ENCODE data around the gene BCL6B. TPM values are rescaled to one million over a fixed set of nuclear protein-coding genes. Genes with fewer than 3 reads are reported as not detected.

Gene BCL6B
- total RNA-seq, 1 experiment from 2014 or later = 0.18 TPM

DNA sequence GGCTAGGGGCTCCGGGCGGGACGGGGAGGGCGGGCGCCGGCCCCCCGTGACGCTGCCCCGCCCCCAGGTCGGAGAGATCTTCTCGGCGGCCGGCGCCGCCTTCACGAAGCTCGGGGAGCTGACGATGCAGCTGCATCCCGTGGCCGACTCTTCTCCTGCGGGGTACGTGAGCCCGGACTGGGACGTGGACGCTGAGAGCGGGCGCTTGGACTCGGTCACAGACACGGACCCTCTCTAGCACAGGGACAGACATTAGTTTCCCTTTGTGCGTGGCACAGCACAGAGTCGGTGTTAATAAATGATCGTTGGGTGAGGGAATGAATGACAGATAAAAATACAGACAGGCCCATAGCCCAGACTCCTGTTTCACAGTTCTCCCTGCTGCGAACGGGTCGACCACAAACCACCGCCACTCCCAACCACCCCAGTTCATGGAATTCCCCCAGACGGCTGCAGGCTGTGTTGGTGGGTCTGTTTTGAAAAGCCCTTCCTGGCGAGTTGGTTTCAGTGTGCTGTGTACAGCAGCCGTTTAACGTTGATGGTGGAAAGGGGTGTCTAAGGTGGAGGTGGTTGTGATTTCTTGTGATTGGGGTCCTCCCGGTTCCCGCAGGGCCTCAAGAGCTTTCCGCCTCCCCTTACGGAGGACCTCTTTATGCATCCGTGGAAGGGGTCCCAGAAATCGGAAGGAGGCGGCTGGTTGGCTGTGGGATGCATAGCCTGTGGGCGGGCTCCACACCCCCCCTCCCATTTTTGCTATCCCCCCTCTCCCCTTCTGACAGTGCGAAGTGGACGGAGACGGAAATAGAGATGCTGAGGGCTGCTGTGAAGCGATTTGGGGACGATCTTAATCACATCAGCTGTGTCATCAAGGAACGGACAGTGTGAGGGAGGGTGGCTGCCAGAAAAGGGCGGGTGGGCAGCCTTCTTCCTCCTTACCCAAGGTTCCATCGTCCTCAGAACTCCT lies 7.6 kb upstream of the BCL6B start:
- no peaks in the 10 kb centered on the region for H3K9me3 ChIP-seq (ENCODE audit: control insufficient read depth, insufficient read depth, low read depth, low read length)
- no TSS peak for BruUV-seq (replicated peaks)
- H3K4me1 ChIP-seq (ENCODE audit: control insufficient read depth, insufficient read depth, low read length) = peaks cover 20% of the 10 kb centered on the region
- intact Hi-C loops (cut with micrococcal nuclease; ENCODE audit: unreplicated experiment) = no loop called here
- H3K27me3 ChIP-seq (ENCODE audit: control insufficient read depth, insufficient read depth, low read length) = no peaks in the 10 kb centered on the region
- H3K4me3 ChIP-seq (ENCODE audit: low read depth in 2 of 2, low read length in 2 of 2) = peak overlapping the region; percentile 98 to 99
- ChIA-PET CTCF (interaction anchor here (1.5 kb wide), 1 partner anchor 101 kb away, joined by 3 read pairs; no protein-coding TSS in a partner anchor), POLR2A (no interaction called here)
- DNase-seq (ENCODE audit: low read depth, low spot score) = no peak
- TF ChIP-seq, protein P1, sequence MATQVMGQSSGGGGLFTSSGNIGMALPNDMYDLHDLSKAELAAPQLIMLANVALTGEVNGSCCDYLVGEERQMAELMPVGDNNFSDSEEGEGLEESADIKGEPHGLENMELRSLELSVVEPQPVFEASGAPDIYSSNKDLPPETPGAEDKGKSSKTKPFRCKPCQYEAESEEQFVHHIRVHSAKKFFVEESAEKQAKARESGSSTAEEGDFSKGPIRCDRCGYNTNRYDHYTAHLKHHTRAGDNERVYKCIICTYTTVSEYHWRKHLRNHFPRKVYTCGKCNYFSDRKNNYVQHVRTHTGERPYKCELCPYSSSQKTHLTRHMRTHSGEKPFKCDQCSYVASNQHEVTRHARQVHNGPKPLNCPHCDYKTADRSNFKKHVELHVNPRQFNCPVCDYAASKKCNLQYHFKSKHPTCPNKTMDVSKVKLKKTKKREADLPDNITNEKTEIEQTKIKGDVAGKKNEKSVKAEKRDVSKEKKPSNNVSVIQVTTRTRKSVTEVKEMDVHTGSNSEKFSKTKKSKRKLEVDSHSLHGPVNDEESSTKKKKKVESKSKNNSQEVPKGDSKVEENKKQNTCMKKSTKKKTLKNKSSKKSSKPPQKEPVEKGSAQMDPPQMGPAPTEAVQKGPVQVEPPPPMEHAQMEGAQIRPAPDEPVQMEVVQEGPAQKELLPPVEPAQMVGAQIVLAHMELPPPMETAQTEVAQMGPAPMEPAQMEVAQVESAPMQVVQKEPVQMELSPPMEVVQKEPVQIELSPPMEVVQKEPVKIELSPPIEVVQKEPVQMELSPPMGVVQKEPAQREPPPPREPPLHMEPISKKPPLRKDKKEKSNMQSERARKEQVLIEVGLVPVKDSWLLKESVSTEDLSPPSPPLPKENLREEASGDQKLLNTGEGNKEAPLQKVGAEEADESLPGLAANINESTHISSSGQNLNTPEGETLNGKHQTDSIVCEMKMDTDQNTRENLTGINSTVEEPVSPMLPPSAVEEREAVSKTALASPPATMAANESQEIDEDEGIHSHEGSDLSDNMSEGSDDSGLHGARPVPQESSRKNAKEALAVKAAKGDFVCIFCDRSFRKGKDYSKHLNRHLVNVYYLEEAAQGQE (IDR thresholded peaks at IDR 0.05; ENCODE audit: insufficient read depth in 1 of 2, low read depth in 2 of 2, low read length in 1 of 2) = no peak
- TF ChIP-seq SIN3A (IDR thresholded peaks at IDR 0.05; ENCODE audit: borderline replicate concordance, insufficient read depth, low read depth, low read length) (no peak), TCF7L2 (IDR thresholded peaks at IDR 0.05; ENCODE audit: low read depth, low read length) (no peak), POLR2AphosphoS5 (IDR thresholded peaks at IDR 0.05; ENCODE audit: low read depth, low read length) (no peak)
- TF ChIP-seq, protein P2, sequence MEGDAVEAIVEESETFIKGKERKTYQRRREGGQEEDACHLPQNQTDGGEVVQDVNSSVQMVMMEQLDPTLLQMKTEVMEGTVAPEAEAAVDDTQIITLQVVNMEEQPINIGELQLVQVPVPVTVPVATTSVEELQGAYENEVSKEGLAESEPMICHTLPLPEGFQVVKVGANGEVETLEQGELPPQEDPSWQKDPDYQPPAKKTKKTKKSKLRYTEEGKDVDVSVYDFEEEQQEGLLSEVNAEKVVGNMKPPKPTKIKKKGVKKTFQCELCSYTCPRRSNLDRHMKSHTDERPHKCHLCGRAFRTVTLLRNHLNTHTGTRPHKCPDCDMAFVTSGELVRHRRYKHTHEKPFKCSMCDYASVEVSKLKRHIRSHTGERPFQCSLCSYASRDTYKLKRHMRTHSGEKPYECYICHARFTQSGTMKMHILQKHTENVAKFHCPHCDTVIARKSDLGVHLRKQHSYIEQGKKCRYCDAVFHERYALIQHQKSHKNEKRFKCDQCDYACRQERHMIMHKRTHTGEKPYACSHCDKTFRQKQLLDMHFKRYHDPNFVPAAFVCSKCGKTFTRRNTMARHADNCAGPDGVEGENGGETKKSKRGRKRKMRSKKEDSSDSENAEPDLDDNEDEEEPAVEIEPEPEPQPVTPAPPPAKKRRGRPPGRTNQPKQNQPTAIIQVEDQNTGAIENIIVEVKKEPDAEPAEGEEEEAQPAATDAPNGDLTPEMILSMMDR (IDR thresholded peaks at IDR 0.05) = peak; percentile 43
- H3K27ac ChIP-seq (ENCODE audit: low read length) = peak overlapping the region; percentile 89
- peaks cover 18% of the 10 kb centered on the region; the same call in 1 of the 2 replicates for H3K36me3 ChIP-seq (ENCODE audit: control insufficient read depth, insufficient read depth, low read length)
- in situ Hi-C loops (cut with HindIII; ENCODE audit: low pct_unique_long_range_greater_than_20kb, low sequenced_read_pairs) = no loop called here
- ATAC-seq = no peak

DNA sequence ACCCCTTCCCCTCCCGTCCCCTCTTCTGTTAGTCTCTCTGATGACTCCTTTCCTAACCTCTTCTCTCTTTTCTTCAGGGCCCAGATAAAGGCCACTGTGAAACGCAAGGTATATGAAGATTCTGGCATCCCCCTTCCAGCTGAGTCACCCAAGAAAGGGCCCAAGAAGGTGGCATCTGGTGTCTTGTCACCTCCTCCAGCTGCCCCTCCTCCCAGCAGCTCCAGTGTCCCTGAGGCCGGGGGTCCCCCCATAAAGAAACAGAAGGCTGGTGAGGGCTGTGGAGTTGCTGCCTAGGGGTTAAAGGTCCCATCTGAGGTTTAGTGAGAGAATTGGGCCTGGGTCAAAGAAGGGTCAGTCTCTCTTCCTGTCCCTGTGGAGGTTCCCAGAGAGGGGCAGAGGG lies 6.4 kb upstream of the BCL6B start:
- no TSS peak for BruUV-seq (replicated peaks)
- TF ChIP-seq POLR2AphosphoS5 (IDR thresholded peaks at IDR 0.05; ENCODE audit: low read depth, low read length) = no peak
- no peak for TF ChIP-seq TCF7L2 (IDR thresholded peaks at IDR 0.05; ENCODE audit: low read depth, low read length)
- TF ChIP-seq SIN3A (IDR thresholded peaks at IDR 0.05; ENCODE audit: borderline replicate concordance, insufficient read depth, low read depth, low read length) = no peak
- TF ChIP-seq, protein P1 (IDR thresholded peaks at IDR 0.05; ENCODE audit: insufficient read depth in 1 of 2, low read depth in 2 of 2, low read length in 1 of 2) = no peak
- TF ChIP-seq, protein P2 (IDR thresholded peaks at IDR 0.05) = no peak
- Histone ChIP-seq H3K4me1 (ENCODE audit: control insufficient read depth, insufficient read depth, low read length) (peaks cover 26% of the 10 kb centered on the region), H3K36me3 (ENCODE audit: control insufficient read depth, insufficient read depth, low read length) (peaks cover 18% of the 10 kb centered on the region; the same call in 1 of the 2 replicates), H3K9me3 (ENCODE audit: control insufficient read depth, insufficient read depth, low read depth, low read length) (no peaks in the 10 kb centered on the region), H3K27me3 (ENCODE audit: control insufficient read depth, insufficient read depth, low read length) (no peaks in the 10 kb centered on the region), H3K4me3 (ENCODE audit: low read depth in 2 of 2, low read length in 2 of 2) (no peak overlapping the region), H3K27ac (ENCODE audit: low read length) (peak overlapping the region; percentile 23)
- intact Hi-C loops (cut with micrococcal nuclease; ENCODE audit: unreplicated experiment) = no loop called here
- CTCF ChIA-PET = no interaction called here
- DNase-seq (ENCODE audit: low read depth, low spot score) (no peak), ATAC-seq (no peak)
- in situ Hi-C loops (cut with HindIII; ENCODE audit: low pct_unique_long_range_greater_than_20kb, low sequenced_read_pairs) = no loop called here
- POLR2A ChIA-PET = no interaction called here

Measured in Panc1 (cell line).